K562 (cell line): Measurements from ENCODE around the gene PACSIN2. TPM values are rescaled to one million over a fixed set of nuclear protein-coding genes. Genes with fewer than 3 reads are reported as not detected.

Experiments used
- HMG20B ChIP-seq: fragments of 250-450 bp; sonication (Bioruptor Pico); IDR thresholded peaks from 2 replicates; pipeline ENCODE4 v1.5.0; 2021; ENCODE audit warnings: mild to moderate bottlenecking
- MAFK ChIP-seq: IDR thresholded peaks from 2 replicates; pipeline ENCODE4 v1.6.1; 2011; ENCODE audit warnings: low read length, improper control_type of control experiment
- ZNF431 ChIP-seq: sonication (generic); formaldehyde crosslinking; IDR thresholded peaks from 2 replicates; pipeline ENCODE4 v1.8.0; 2022; ENCODE audit warnings: mild to moderate bottlenecking, missing genetic modification reagents
- polyA plus RNA-seq, 8 experiments: library from polyadenylated mRNA; depleted of rRNA in 4 of 8; stranded (reverse) in 5 of 8; unstranded in 3 of 8; fragments of >200 nt; fragmentation: Nextera tagmentation in 2 of 8; fragmentation: Illumina TruSeq in 1 of 8; extraction: Ambion mirVana in 2 of 8; extraction: Trizol in 1 of 8; gene quantifications; 2 replicates each; pipeline versions ENCODE4 v1.2.1 to v1.2.3, GENCODE V29; 2011 to 2014; ENCODE audit warnings: inconsistent platforms in 1 of 8, missing spikeins in 1 of 8
- total RNA-seq, 7 experiments: library from RNA; depleted of rRNA in 6 of 7; stranded (reverse); fragments of >200 nt in 6 of 7; fragmentation: Illumina TruSeq in 2 of 7; extraction: Trizol in 2 of 7; gene quantifications; 2 replicates each; pipeline versions ENCODE4 v1.2.1 to v1.2.3, GENCODE V29; 2011 to 2021; ENCODE audit warnings: low replicate concordance in 1 of 7
- TF ChIP-seq, protein P1 (sequence below), 2 experiments: fragments of 450-650 bp; formaldehyde crosslinking in 1 of 2; IDR thresholded peaks; 2 replicates each; pipeline versions ENCODE4 v1.4.0 to v1.6.1; 2014 to 2020; ENCODE audit warnings: mild to moderate bottlenecking in 2 of 2, borderline replicate concordance in 1 of 2, low read depth in 1 of 2

The PACSIN2 gene
- total and polyA plus RNA-seq, 9 of the 15 experiments (the other 6 are each of a cell fraction or from before 2014, with no cell fraction given), result 0.45 to 45.1 (median 23.9) TPM

DNA sequence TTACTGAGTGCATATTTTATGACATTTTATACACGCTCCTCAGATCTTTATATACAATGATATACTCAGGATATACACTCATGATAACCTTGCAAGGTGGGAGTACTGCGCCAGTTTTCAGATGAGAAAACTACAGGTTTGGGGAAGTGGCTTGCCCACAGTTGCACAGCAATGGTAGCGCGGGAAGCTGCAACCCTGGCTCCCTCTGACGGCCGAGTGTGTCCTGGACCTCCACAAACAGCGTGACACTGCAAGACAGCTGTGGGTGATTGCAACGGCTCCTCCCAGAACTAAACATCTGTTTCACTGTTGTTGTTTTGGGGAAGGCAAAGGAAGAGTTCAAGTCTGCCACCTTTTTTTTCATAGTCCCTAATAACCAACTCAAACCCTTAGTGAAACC is 47.0 kb downstream of the PACSIN2 start (continued):
- no peak for TF ChIP-seq HMG20B (CRISPR knock-in tag)
- 0 out of 2 replicates have a peak, but pooled peaks have one; percentile 20 for TF ChIP-seq MAFK
- TF ChIP-seq, protein P1, sequence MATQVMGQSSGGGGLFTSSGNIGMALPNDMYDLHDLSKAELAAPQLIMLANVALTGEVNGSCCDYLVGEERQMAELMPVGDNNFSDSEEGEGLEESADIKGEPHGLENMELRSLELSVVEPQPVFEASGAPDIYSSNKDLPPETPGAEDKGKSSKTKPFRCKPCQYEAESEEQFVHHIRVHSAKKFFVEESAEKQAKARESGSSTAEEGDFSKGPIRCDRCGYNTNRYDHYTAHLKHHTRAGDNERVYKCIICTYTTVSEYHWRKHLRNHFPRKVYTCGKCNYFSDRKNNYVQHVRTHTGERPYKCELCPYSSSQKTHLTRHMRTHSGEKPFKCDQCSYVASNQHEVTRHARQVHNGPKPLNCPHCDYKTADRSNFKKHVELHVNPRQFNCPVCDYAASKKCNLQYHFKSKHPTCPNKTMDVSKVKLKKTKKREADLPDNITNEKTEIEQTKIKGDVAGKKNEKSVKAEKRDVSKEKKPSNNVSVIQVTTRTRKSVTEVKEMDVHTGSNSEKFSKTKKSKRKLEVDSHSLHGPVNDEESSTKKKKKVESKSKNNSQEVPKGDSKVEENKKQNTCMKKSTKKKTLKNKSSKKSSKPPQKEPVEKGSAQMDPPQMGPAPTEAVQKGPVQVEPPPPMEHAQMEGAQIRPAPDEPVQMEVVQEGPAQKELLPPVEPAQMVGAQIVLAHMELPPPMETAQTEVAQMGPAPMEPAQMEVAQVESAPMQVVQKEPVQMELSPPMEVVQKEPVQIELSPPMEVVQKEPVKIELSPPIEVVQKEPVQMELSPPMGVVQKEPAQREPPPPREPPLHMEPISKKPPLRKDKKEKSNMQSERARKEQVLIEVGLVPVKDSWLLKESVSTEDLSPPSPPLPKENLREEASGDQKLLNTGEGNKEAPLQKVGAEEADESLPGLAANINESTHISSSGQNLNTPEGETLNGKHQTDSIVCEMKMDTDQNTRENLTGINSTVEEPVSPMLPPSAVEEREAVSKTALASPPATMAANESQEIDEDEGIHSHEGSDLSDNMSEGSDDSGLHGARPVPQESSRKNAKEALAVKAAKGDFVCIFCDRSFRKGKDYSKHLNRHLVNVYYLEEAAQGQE (IDR thresholded peaks at IDR 0.05; ENCODE audit: borderline replicate concordance), result peak; percentile 54; the same call in 1 of the 2 replicates
- TF ChIP-seq, protein P1 (CRISPR knock-in tag; IDR thresholded peaks at IDR 0.05; ENCODE audit: low read depth), result no peak
- TF ChIP-seq ZNF431 (CRISPR knock-in tag), result no peak
- TF ChIP-seq, all 486 proteins: peak for 22
